Parathyroid adenoma (tissue), 2 donors: ENCODE data around the gene BLOC1S4.
"Not testable (repeated sequence)": the region's sequence is repeated elsewhere in the genome, so short reads cannot be mapped to it uniquely, and the experiment has no call there.

Source experiments
- H2AFZ ChIP-seq: fragments of 300-600 bp; sonication (generic); one replicate; pipeline ENCODE4 v1.7.0; 2017; ENCODE audit warnings: antibody characterized with exemption, mild to moderate bottlenecking
- H3K27ac ChIP-seq: fragments of 300-600 bp; sonication (generic); one replicate; pipeline ENCODE4 v1.7.0; 2017
- H3K27me3 ChIP-seq: fragments of 300-600 bp; sonication (generic); one replicate; pipeline ENCODE4 v1.7.0; 2017; ENCODE audit warnings: low read length; ENCODE audit not compliant: control insufficient read depth, insufficient read depth
- H3K36me3 ChIP-seq: fragments of 300-600 bp; sonication (generic); one replicate; pipeline ENCODE4 v1.7.0; 2017; ENCODE audit warnings: low read length; ENCODE audit not compliant: control insufficient read depth, insufficient read depth
- H3K4me1 ChIP-seq: fragments of 300-600 bp; sonication (generic); one replicate; pipeline ENCODE4 v1.7.0; 2017; ENCODE audit warnings: control low read depth
- H3K4me2 ChIP-seq: fragments of 300-600 bp; sonication (generic); one replicate; pipeline ENCODE4 v1.7.0; 2017; ENCODE audit warnings: low read length
- H3K4me3 ChIP-seq: fragments of 300-600 bp; sonication (generic); one replicate; pipeline ENCODE4 v1.7.0; 2017; ENCODE audit warnings: low read depth, low read length
- H3K79me2 ChIP-seq: fragments of 300-600 bp; sonication (generic); one replicate; pipeline ENCODE4 v1.7.0; 2017; ENCODE audit warnings: control low read depth
- H3K9ac ChIP-seq: fragments of 300-600 bp; sonication (generic); one replicate; pipeline ENCODE4 v1.7.0; 2017; ENCODE audit warnings: mild to moderate bottlenecking
- H3K9me3 ChIP-seq: fragments of 300-600 bp; sonication (generic); one replicate; pipeline ENCODE4 v1.7.0; 2017; ENCODE audit warnings: low read length; ENCODE audit not compliant: control insufficient read depth
- CTCF ChIP-seq: fragments of 300-600 bp; sonication (generic); IDR thresholded peaks from one replicate; pipeline ENCODE4 v1.7.0; 2017; ENCODE audit warnings: antibody characterized with exemption, mild to moderate bottlenecking
- donor health status: primary hyperparathyroidism.

BLOC1S4 gene

GRCh38 chr4:6754481-6755087 lies 38.6 kb downstream of the BLOC1S4 start:
- Histone ChIP-seq H3K4me2 (no peak overlapping the region), H2AFZ (no peak overlapping the region), H3K27ac (no peak overlapping the region), H3K27me3 (no peaks in the 10 kb centered on the region), H3K79me2 (no peaks in the 10 kb centered on the region), H3K4me3 (no peak overlapping the region), H3K36me3 (no peaks in the 10 kb centered on the region), H3K9ac (no peak overlapping the region), H3K9me3 (no peaks in the 10 kb centered on the region), H3K4me1 (no peaks in the 10 kb centered on the region)
- no peak for TF ChIP-seq CTCF

GRCh38 chr4:6755088-6755753 lies 39.2 kb downstream of the BLOC1S4 start:
- H3K9me3 ChIP-seq = no peaks in the 10 kb centered on the region
- H3K79me2 ChIP-seq = no peaks in the 10 kb centered on the region
- no peak overlapping the region for H3K4me3 ChIP-seq
- no peak overlapping the region for H2AFZ ChIP-seq
- H3K4me1 ChIP-seq = no peaks in the 10 kb centered on the region
- no peaks in the 10 kb centered on the region for H3K36me3 ChIP-seq
- TF ChIP-seq CTCF = no peak
- H3K9ac ChIP-seq = no peak overlapping the region
- H3K27ac ChIP-seq = no peak overlapping the region
- H3K4me2 ChIP-seq = no peak overlapping the region
- H3K27me3 ChIP-seq = no peaks in the 10 kb centered on the region

GRCh38 chr4:6756345-6756744 lies 40.4 kb downstream of the BLOC1S4 start:
- H3K4me1 ChIP-seq, H3K27ac ChIP-seq, H3K4me3 ChIP-seq, H3K36me3 ChIP-seq, H3K27me3 ChIP-seq, H3K79me2 ChIP-seq, H3K9me3 ChIP-seq, H3K4me2 ChIP-seq, H2AFZ ChIP-seq, H3K9ac ChIP-seq: not testable (repeated sequence)

GRCh38 chr4:6758728-6759127 lies 42.8 kb downstream of the BLOC1S4 start:
- Histone ChIP-seq H3K4me3 (no peak overlapping the region), H2AFZ (no peak overlapping the region), H3K9ac (no peak overlapping the region), H3K4me2 (no peak overlapping the region), H3K9me3 (no peaks in the 10 kb centered on the region), H3K27ac (no peak overlapping the region), H3K79me2 (no peaks in the 10 kb centered on the region), H3K4me1 (no peaks in the 10 kb centered on the region), H3K36me3 (no peaks in the 10 kb centered on the region), H3K27me3 (no peaks in the 10 kb centered on the region)
- no peak for TF ChIP-seq CTCF

- Histone ChIP-seq H3K9me3 (no peaks in the 10 kb centered on the region), H2AFZ (no peak overlapping the region), H3K36me3 (no peaks in the 10 kb centered on the region), H3K4me1 (no peaks in the 10 kb centered on the region), H3K27me3 (no peaks in the 10 kb centered on the region), H3K9ac (no peak overlapping the region), H3K4me3 (no peak overlapping the region), H3K79me2 (no peaks in the 10 kb centered on the region), H3K27ac (no peak overlapping the region), H3K4me2 (no peak overlapping the region)
- TF ChIP-seq CTCF = no peak
Measured at GRCh38 chr4:6760865-6761264, 44.9 kb downstream of the BLOC1S4 start.
